Neural cell (in vitro differentiated cells): ENCODE results near the gene IL6ST.

Source experiments
- CTCF ChIP-seq: fragments of 450-650 bp; IDR thresholded peaks from 2 replicates; pipeline ENCODE4 v1.5.1; 2014; ENCODE audit warnings: antibody characterized with exemption, mild to moderate bottlenecking, moderate library complexity; ENCODE audit not compliant: poor library complexity, severe bottlenecking
- EZH2 ChIP-seq: fragments of 200-600, 300-800 bp; shearing (Covaris generic), sonication (generic); IDR thresholded peaks from 2 replicates; pipeline ENCODE4 v1.6.1; 2014; ENCODE audit warnings: antibody characterized with exemption, low read length, borderline replicate concordance, mild to moderate bottlenecking; ENCODE audit not compliant: insufficient read depth, poor library complexity, severe bottlenecking
- POLR2AphosphoS5 ChIP-seq: IDR thresholded peaks from 2 replicates; pipeline ENCODE4 v1.6.1; 2012
- REST ChIP-seq: IDR thresholded peaks from 2 replicates; pipeline ENCODE4 v1.6.1; 2012; ENCODE audit warnings: borderline replicate concordance
- TAF1 ChIP-seq: IDR thresholded peaks from 2 replicates; pipeline ENCODE4 v1.6.1; 2012; ENCODE audit warnings: low read depth

- TF ChIP-seq POLR2AphosphoS5 (no peak), CTCF (no peak), TAF1 (no peak), EZH2 (no peak), REST (no peak)
Observed at GRCh38 chr5:56018832-56019231, 24.1 kb upstream of the IL6ST start.
